ENCODE results near the gene ZNF143. TPM values are rescaled to one million over a fixed set of nuclear protein-coding genes. Genes with fewer than 3 reads are reported as not detected.

The ZNF143 gene
- total RNA-seq, 1 experiment from 2014 or later: 19.0 TPM

- intact Hi-C loops (cut with micrococcal nuclease): no loop called here
- Mint-ChIP-seq H3K4me1 (ENCODE audit: insufficient read depth, unreplicated experiment) (peaks cover 5% of the 10 kb centered on the region), H3K27me3 (ENCODE audit: insufficient read depth, unreplicated experiment) (no peaks in the 10 kb centered on the region), H3K27ac (ENCODE audit: low read depth, unreplicated experiment) (no peak overlapping the region), H3K4me3 (ENCODE audit: unreplicated experiment) (no peak overlapping the region), H3K36me3 (ENCODE audit: insufficient read depth, unreplicated experiment) (peaks cover 35% of the 10 kb centered on the region), H3K9me3 (ENCODE audit: unreplicated experiment) (no peaks in the 10 kb centered on the region)
- CTCF ChIA-PET: interaction anchor here (0.7 to 2.2 kb wide), 4 partner anchors 9 to 98 kb away, joined by 3 to 16 read pairs (median 4); no protein-coding TSS in a partner anchor
- BruUV-seq (replicated peaks): no TSS peak
- DNase-seq (ENCODE audit: unreplicated experiment): no peak
- POLR2A ChIA-PET: interaction anchor here (0.7 kb wide), 1 partner anchor 10 kb away, joined by 3 read pairs; no protein-coding TSS in a partner anchor
- no peak for TF ChIP-seq CTCF (IDR thresholded peaks at IDR 0.05; ENCODE audit: unreplicated experiment)
These were observed 55.3 kb downstream of the ZNF143 start for GRCh38 chr11:9516113-9516512.

DNA sequence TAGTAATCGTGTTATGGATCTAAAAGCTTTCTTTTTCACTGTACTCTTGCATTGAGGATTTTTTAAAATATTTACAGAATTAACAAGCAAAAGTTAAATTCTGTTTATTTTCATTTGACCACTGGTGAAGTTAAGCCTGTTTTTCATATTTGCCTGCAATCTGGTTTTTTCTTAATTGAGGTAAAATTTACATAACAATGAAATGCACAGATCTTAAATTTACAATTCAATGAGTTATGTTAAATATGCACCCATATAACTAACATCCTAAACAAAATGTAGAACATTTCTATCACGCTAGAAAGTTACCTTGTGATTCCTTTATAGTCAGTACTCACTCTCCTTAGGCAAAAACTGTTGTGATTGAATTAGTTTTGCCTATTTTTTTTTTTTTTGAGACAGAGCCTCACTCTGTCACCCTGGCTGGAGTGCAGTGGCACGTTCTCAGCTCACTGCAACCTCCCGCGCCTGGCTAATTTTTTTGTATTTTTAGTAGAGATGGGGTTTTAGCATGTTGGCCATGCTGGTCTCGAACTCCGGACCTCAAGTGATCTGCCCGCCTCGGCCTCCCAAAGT is 58.1 kb downstream of the ZNF143 start:
- intact Hi-C loops (cut with micrococcal nuclease): no loop called here
- POLR2A ChIA-PET: interaction anchor here (0.6 to 1.0 kb wide), 2 partner anchors 50 to 58 kb away, joined by 3 read pairs; partner anchors contain the start of gene ZNF143
- DNase-seq (ENCODE audit: unreplicated experiment): no peak
- no TSS peak for BruUV-seq (replicated peaks)
- TF ChIP-seq CTCF (IDR thresholded peaks at IDR 0.05; ENCODE audit: unreplicated experiment): no peak
- peaks cover 5% of the 10 kb centered on the region for H3K4me1 Mint-ChIP-seq (ENCODE audit: insufficient read depth, unreplicated experiment)
- H3K4me3 Mint-ChIP-seq (ENCODE audit: unreplicated experiment): no peak overlapping the region
- CTCF ChIA-PET: interaction anchor here (1.3 kb wide), 1 partner anchor 12 kb away, joined by 4 read pairs; no protein-coding TSS in a partner anchor
- H3K27ac Mint-ChIP-seq (ENCODE audit: low read depth, unreplicated experiment): no peak overlapping the region
- H3K36me3 Mint-ChIP-seq (ENCODE audit: insufficient read depth, unreplicated experiment): peaks cover 26% of the 10 kb centered on the region
- no peaks in the 10 kb centered on the region for H3K27me3 Mint-ChIP-seq (ENCODE audit: insufficient read depth, unreplicated experiment)
- H3K9me3 Mint-ChIP-seq (ENCODE audit: unreplicated experiment): no peaks in the 10 kb centered on the region

GRCh38 chr11:9524001-9524400 is 63.2 kb downstream of the ZNF143 start:
- CTCF ChIA-PET: interaction anchor here (0.7 kb wide), 1 partner anchor 1151 kb away, joined by 3 read pairs; no protein-coding TSS in a partner anchor
- intact Hi-C loops (cut with micrococcal nuclease): no loop called here
- H3K27ac Mint-ChIP-seq (ENCODE audit: low read depth, unreplicated experiment): no peak overlapping the region
- no peak for TF ChIP-seq CTCF (IDR thresholded peaks at IDR 0.05; ENCODE audit: unreplicated experiment)
- POLR2A ChIA-PET: no interaction called here
- no peaks in the 10 kb centered on the region for H3K9me3 Mint-ChIP-seq (ENCODE audit: unreplicated experiment)
- H3K27me3 Mint-ChIP-seq (ENCODE audit: insufficient read depth, unreplicated experiment): no peaks in the 10 kb centered on the region
- BruUV-seq (replicated peaks): no TSS peak
- no peak for DNase-seq (ENCODE audit: unreplicated experiment)
- H3K36me3 Mint-ChIP-seq (ENCODE audit: insufficient read depth, unreplicated experiment): peaks cover 27% of the 10 kb centered on the region
- H3K4me1 Mint-ChIP-seq (ENCODE audit: insufficient read depth, unreplicated experiment): peaks cover 10% of the 10 kb centered on the region
- H3K4me3 Mint-ChIP-seq (ENCODE audit: unreplicated experiment): no peak overlapping the region

DNA sequence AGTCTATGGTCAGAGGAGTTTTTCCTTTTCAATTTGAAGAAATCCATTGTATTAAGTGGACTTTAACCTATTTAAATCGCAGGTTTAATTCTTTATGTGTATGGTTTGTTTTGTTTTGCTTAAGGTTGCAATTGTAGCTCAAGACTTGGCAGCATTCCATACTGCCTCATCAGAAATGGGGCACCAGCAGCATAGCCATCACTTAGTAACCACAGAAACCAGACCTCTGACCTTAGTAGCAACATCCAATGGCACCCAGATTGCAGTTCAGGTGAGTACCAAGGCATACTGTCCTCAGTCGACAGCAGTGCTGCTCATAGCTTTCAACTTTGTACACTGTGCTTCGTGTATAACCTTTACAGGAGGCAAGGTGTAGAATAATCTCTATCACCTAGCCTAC is 64.3 kb downstream of the ZNF143 start:
- no TSS peak for BruUV-seq (replicated peaks)
- POLR2A ChIA-PET: no interaction called here

More for the DNA sequence above, 64.3 kb downstream of the ZNF143 start:
- H3K36me3 Mint-ChIP-seq (ENCODE audit: insufficient read depth, unreplicated experiment): peaks cover 31% of the 10 kb centered on the region
- H3K27me3 Mint-ChIP-seq (ENCODE audit: insufficient read depth, unreplicated experiment): no peaks in the 10 kb centered on the region
- H3K27ac Mint-ChIP-seq (ENCODE audit: low read depth, unreplicated experiment): no peak overlapping the region
- peaks cover 10% of the 10 kb centered on the region for H3K4me1 Mint-ChIP-seq (ENCODE audit: insufficient read depth, unreplicated experiment)
- no peak for DNase-seq (ENCODE audit: unreplicated experiment)
- H3K4me3 Mint-ChIP-seq (ENCODE audit: unreplicated experiment): no peak overlapping the region
- no peak for TF ChIP-seq CTCF (IDR thresholded peaks at IDR 0.05; ENCODE audit: unreplicated experiment)
- H3K9me3 Mint-ChIP-seq (ENCODE audit: unreplicated experiment): no peaks in the 10 kb centered on the region
- CTCF ChIA-PET: interaction anchor here (1.7 to 2.8 kb wide), 2 partner anchors 10 to 18 kb away, joined by 4 to 9 read pairs; no protein-coding TSS in a partner anchor
- intact Hi-C loops (cut with micrococcal nuclease): no loop called here
